Tibial artery (tissue), 4 donors: ENCODE data around the gene ATAD3B.
"Not testable (repeated sequence)": the region's sequence is repeated elsewhere in the genome, so short reads cannot be mapped to it uniquely, and the experiment has no call there.

Experiments
- DNase-seq, 2 donors: peaks; one replicate each; pipeline ENCODE4 v3.0.0-alpha.2; 2019
- H3K27ac ChIP-seq, 2 donors: fragments of 200-600 bp; sonication (generic) in 1 of 2; 1 replicate in 1 of 2; 2 replicates in 1 of 2; pipeline ENCODE4 v1.5.1; 2018 to 2019; ENCODE audit warnings: mild to moderate bottlenecking in 1 of 2
- H3K27me3 ChIP-seq, 2 donors: fragments of 200-600 bp; sonication (generic) in 1 of 2; one replicate each; pipeline versions ENCODE4 v1.5.1 to v1.6.0; 2016 to 2019
- H3K36me3 ChIP-seq, 3 donors: fragments of 200-600 bp; sonication (generic) in 2 of 3; one replicate each; pipeline ENCODE4 v1.5.1; 2016 to 2019; ENCODE audit warnings: mild to moderate bottlenecking in 2 of 3
- H3K4me1 ChIP-seq, 4 donors: fragments of 200-600 bp; sonication (generic) in 2 of 4; 1 replicate in 3 of 4; 2 replicates in 1 of 4; pipeline ENCODE4 v1.5.1; 2016 to 2019
- H3K4me3 ChIP-seq, 2 donors: fragments of 200-600 bp; sonication (generic) in 1 of 2; 1 replicate in 1 of 2; 2 replicates in 1 of 2; pipeline ENCODE4 v1.5.1; 2018 to 2019; ENCODE audit warnings: mild to moderate bottlenecking in 2 of 2
- H3K9me3 ChIP-seq, 3 donors: fragments of 200-600 bp; sonication (generic) in 1 of 3; one replicate each; pipeline ENCODE4 v1.5.1; 2016 to 2019
- CTCF ChIP-seq, 2 experiments: fragments of 200-600 bp in 1 of 2; fragments of 450-650 bp in 1 of 2; IDR thresholded peaks; one replicate each; pipeline ENCODE4 v1.5.1; 2017 to 2019; ENCODE audit warnings: antibody characterized with exemption in 2 of 2, mild to moderate bottlenecking in 1 of 2, moderate library complexity in 1 of 2
- intact Hi-C: fragments of 100-400 bp; cut with DNase I; formaldehyde crosslinking; loops from one replicate; pipeline ENCODE4 v1.15.0; 2023; ENCODE audit warnings: low total_unique reads

Gene ATAD3B

GRCh38 chr1:1511533-1512285, 40.1 kb downstream of the ATAD3B start, which contains the start of gene ATAD3A:
Gene ATAD3A (plus strand): TSS chr1:1512162. CDS start chr1:1512269, 107 bp downstream.
- Histone ChIP-seq H3K27ac (peak within 1 kb of the TSS; percentile 90 to 91), H3K27me3 (no peaks in the 10 kb centered on the region), H3K36me3 (peaks cover under 1 to 4% (median 2%) of the 10 kb centered on the region in 3 donors), H3K4me1 (peaks cover 0 to 15% (median 9%) of the 10 kb centered on the region in 4 donors), H3K4me3 (peak within 1 kb of the TSS; percentile 76 to 78), H3K9me3 (no peaks in the 10 kb centered on the region)
- no peak for TF ChIP-seq CTCF (IDR thresholded peaks at IDR 0.05)
- DNase-seq = peak; percentile 97 to 99
- intact Hi-C loops = no loop called here

- Histone ChIP-seq H3K27ac (peak overlapping the region; percentile 90 to 91), H3K4me1 (peaks cover 0 to 15% (median 9%) of the 10 kb centered on the region in 4 donors), H3K4me3 (peak overlapping the region; percentile 76 to 78)
- H3K36me3 ChIP-seq, H3K27me3 ChIP-seq, H3K9me3 ChIP-seq, DNase-seq, intact Hi-C loops: not testable (repeated sequence)
Observed at GRCh38 chr1:1512425-1512824, 40.9 kb downstream of the ATAD3B start.

GRCh38 chr1:1513675-1514074, 42.1 kb downstream of the ATAD3B start:
- H3K9me3 ChIP-seq, H3K4me3 ChIP-seq, intact Hi-C loops: not testable (repeated sequence)

GRCh38 chr1:1514376-1514775, 42.8 kb downstream of the ATAD3B start:
- peaks cover 7 to 20% (median 18%) of the 10 kb centered on the region in 3 donors for H3K36me3 ChIP-seq
- H3K4me1 ChIP-seq = peaks cover 0 to 15% (median 9%) of the 10 kb centered on the region in 4 donors
- H3K9me3 ChIP-seq, H3K27ac ChIP-seq, H3K27me3 ChIP-seq, DNase-seq, H3K4me3 ChIP-seq, intact Hi-C loops: not testable (repeated sequence)

More at GRCh38 chr1:1513675-1514074, 42.1 kb downstream of the ATAD3B start:
- H3K4me1 ChIP-seq = peaks cover 0 to 15% (median 9%) of the 10 kb centered on the region in 4 donors
- H3K27me3 ChIP-seq, DNase-seq, H3K27ac ChIP-seq: not testable (repeated sequence)
- peaks cover 7 to 16% (median 16%) of the 10 kb centered on the region in 3 donors for H3K36me3 ChIP-seq

GRCh38 chr1:1516923-1517322, 45.4 kb downstream of the ATAD3B start:
- H3K4me3 ChIP-seq, H3K27me3 ChIP-seq, H3K9me3 ChIP-seq, H3K4me1 ChIP-seq, DNase-seq, H3K27ac ChIP-seq, intact Hi-C loops: not testable (repeated sequence)
- peaks cover 18 to 43% (median 36%) of the 10 kb centered on the region in 3 donors for H3K36me3 ChIP-seq

- Histone ChIP-seq H3K9me3 (no peaks in the 10 kb centered on the region), H3K27me3 (no peaks in the 10 kb centered on the region), H3K27ac (no peak overlapping the region), H3K36me3 (peaks cover 18 to 53% (median 43%) of the 10 kb centered on the region in 3 donors), H3K4me3 (no peak overlapping the region), H3K4me1 (peaks cover 0 to 5% (median 1%) of the 10 kb centered on the region in 4 donors)
- TF ChIP-seq CTCF (IDR thresholded peaks at IDR 0.05) = no peak
- intact Hi-C loops = no loop called here
- no peak for DNase-seq
Observed at GRCh38 chr1:1517973-1518620, 46.5 kb downstream of the ATAD3B start.

- H3K4me3 ChIP-seq, H3K27ac ChIP-seq, H3K27me3 ChIP-seq, H3K9me3 ChIP-seq, intact Hi-C loops, H3K4me1 ChIP-seq, DNase-seq: not testable (repeated sequence)
- H3K36me3 ChIP-seq = peaks cover 18 to 59% (median 46%) of the 10 kb centered on the region in 3 donors
Observed at GRCh38 chr1:1518621-1519007, 47.0 kb downstream of the ATAD3B start.

GRCh38 chr1:1519805-1520505, 48.4 kb downstream of the ATAD3B start:
- H3K27me3 ChIP-seq, intact Hi-C loops, H3K9me3 ChIP-seq, H3K27ac ChIP-seq, H3K4me3 ChIP-seq, H3K4me1 ChIP-seq, DNase-seq: not testable (repeated sequence)
- peaks cover 18 to 64% (median 48%) of the 10 kb centered on the region in 3 donors for H3K36me3 ChIP-seq
